GM18508 (cell line): ENCODE results near the gene PCDHB14.
"Not testable (repeated sequence)": the region's sequence is repeated elsewhere in the genome, so short reads cannot be mapped to it uniquely, and the experiment has no call there.

Experiments
- ATAC-seq: cut with Tn5 transposase; IDR thresholded peaks from one replicate; pipeline ENCODE4 v1.9.1; 2021; ENCODE audit warnings: moderate number of reproducible peaks; ENCODE audit not compliant: insufficient read depth, unreplicated experiment

The PCDHB14 gene

DNA sequence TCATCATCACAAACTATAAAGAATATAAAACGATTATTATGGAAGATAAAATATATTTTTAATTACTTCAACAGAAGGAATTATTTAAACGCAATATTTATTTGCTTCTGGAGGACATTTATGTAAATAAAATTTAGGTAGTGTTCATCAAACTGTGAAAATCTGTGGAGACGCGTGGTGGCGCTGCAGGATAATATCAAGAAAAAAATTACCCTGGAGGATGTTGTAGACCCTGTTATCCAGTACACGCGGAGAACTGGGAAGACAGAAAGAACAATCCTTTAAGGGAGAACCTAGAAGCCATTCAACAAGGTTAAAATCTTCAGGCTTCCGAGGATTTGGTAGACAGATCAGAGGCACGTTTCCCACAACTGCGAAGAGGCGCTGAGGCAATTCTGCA, 14.7 kb upstream of the PCDHB14 start, which contains the start of gene PCDHB12:
TSS of gene PCDHB12 (plus strand) at position 242 of the 400 bp plus-strand sequence. CDS start 189 bp downstream, outside the sequence.
- no peak for ATAC-seq

DNA sequence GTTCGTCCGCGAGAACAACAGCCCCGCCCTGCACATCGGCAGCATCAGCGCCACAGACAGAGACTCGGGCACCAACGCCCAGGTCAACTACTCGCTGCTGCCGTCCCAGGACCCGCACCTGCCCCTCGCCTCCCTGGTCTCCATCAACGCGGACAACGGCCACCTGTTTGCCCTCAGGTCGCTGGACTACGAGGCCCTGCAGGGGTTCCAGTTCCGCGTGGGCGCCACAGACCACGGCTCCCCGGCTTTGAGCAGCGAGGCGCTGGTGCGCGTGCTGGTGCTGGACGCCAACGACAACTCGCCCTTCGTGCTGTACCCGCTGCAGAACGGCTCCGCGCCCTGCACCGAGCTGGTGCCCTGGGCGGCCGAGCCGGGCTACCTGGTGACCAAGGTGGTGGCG, 12.9 kb upstream of the PCDHB14 start:
- not testable (repeated sequence) for ATAC-seq

DNA sequence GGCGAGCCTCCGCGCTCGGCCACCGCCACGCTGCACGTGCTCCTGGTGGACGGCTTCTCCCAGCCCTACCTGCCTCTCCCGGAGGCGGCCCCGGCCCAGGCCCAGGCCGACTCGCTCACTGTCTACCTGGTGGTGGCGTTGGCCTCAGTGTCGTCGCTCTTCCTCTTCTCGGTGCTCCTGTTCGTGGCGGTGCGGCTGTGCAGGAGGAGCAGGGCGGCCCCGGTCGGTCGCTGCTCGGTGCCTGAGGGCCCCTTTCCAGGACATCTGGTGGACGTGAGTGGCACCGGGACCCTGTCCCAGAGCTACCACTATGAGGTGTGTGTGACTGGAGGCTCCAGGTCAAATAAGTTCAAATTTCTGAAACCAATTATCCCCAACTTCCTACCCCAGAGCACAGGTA, 12.3 kb upstream of the PCDHB14 start:
- not testable (repeated sequence) for ATAC-seq

DNA sequence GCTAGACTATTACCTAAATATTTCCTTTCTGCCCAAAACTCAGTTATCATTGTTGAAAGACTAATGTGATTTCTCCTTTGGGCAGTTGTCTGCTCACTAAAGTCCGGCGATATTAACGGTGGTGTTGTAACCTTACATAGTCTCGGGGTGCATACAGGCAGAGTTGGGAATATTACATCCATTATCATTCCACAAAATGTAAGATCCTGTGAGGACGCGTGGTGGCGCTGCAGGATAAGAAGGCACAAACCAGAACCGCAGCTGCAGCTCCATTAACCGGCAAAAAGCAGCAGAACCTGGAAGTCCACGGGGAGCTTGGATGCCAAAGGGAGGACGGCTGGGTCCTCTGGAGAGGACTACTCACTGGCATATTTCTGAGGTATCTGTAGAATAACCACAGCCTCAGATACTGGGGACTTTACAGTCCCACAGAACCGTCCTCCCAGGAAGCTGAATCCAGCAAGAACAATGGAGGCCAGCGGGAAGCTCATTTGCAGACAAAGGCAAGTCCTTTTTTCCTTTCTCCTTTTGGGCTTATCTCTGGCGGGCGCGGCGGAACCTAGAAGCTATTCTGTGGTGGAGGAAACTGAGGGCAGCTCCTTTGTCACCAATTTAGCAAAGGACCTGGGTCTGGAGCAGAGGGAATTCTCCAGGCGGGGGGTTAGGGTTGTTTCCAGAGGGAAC, 9.3 kb upstream of the PCDHB14 start, which contains the start of gene PCDHB13:
TSS of gene PCDHB13 (plus strand) at position 264 of the 684 bp plus-strand sequence. CDS start at position 469, 205 bp downstream.
- not testable (repeated sequence) for ATAC-seq

DNA sequence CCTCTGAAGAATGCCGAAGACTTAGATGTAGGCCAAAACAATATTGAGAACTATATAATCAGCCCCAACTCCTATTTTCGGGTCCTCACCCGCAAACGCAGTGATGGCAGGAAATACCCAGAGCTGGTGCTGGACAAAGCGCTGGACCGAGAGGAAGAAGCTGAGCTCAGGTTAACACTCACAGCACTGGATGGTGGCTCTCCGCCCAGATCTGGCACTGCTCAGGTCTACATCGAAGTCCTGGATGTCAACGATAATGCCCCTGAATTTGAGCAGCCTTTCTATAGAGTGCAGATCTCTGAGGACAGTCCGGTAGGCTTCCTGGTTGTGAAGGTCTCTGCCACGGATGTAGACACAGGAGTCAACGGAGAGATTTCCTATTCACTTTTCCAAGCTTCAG, 8.6 kb upstream of the PCDHB14 start:
- not testable (repeated sequence) for ATAC-seq

DNA sequence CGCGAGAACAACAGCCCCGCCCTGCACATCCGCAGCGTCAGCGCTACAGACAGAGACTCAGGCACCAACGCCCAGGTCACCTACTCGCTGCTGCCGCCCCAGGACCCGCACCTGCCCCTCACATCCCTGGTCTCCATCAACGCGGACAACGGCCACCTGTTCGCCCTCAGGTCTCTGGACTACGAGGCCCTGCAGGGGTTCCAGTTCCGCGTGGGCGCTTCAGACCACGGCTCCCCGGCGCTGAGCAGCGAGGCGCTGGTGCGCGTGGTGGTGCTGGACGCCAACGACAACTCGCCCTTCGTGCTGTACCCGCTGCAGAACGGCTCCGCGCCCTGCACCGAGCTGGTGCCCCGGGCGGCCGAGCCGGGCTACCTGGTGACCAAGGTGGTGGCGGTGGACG, 7.6 kb upstream of the PCDHB14 start:
- ATAC-seq, result not testable (repeated sequence)

DNA sequence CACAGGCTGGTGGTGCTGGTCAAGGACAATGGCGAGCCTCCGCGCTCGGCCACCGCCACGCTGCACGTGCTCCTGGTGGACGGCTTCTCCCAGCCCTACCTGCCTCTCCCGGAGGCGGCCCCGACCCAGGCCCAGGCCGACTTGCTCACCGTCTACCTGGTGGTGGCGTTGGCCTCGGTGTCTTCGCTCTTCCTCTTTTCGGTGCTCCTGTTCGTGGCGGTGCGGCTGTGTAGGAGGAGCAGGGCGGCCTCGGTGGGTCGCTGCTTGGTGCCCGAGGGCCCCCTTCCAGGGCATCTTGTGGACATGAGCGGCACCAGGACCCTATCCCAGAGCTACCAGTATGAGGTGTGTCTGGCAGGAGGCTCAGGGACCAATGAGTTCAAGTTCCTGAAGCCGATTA, 7.1 kb upstream of the PCDHB14 start:
- not testable (repeated sequence) for ATAC-seq

DNA sequence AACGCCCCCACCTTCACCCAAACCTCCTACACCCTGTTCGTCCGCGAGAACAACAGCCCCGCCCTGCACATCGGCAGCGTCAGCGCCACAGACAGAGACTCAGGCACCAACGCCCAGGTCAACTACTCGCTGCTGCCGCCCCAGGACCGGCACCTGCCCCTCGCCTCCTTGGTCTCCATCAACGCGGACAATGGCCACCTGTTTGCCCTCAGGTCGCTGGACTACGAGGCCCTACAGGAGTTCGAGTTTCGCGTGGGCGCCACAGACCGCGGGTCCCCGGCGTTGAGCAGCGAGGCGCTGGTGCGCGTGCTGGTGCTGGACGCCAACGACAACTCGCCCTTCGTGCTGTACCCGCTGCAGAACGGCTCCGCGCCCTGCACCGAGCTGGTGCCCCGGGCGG, 1.7 kb downstream of the PCDHB14 start:
- ATAC-seq, result not testable (repeated sequence)

DNA sequence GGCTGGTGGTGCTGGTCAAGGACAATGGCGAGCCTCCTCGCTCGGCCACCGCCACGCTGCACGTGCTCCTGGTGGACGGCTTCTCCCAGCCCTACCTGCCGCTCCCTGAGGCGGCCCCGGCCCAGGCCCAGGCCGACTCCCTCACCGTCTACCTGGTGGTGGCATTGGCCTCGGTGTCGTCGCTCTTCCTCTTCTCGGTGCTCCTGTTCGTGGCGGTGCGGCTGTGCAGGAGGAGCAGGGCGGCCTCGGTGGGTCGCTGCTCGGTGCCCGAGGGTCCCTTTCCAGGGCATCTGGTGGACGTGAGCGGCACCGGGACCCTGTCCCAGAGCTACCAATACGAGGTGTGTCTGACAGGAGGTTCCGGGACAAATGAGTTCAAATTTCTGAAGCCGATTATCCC, 2.3 kb downstream of the PCDHB14 start:
- ATAC-seq, result not testable (repeated sequence)

DNA sequence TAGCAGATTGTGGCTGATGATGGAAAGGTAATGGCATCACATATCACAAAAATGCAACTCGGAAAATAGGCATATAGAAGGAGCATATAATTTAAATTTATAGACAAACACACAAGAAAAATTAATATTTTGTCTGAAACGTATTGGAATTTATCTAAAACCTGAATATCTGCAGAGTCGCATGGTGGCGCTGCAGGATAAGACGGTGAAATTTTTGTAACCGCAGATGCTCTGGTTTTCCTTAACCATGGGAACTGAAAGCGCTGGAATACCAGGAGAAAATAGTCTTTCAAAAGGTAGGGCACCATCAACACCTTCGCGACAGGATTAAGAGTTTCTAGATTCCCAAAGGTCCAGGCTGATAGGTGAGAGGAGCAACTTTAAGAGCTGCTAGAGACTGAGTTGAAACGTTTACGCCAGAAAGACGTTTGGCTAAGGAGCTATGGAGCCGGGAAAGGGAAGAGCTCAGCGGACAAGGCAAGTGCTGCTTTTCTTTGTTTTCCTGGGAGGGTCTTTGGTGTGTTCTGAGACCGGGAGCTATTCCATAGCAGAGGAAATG, 11.0 kb downstream of the PCDHB14 start:
- ATAC-seq, result no peak

DNA sequence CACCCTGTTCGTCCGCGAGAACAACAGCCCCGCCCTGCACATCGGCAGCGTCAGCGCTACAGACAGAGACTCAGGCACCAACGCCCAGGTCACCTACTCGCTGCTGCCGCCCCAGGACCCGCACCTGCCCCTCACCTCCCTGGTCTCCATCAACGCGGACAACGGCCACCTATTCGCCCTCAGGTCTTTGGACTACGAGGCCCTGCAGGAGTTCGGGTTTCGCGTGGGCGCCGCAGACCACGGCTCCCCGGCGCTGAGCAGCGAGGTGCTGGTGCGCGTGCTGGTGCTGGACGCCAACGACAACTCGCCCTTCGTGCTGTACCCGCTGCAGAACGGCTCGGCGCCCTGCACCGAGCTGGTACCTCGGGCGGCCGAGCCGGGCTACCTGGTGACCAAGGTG, 12.8 kb downstream of the PCDHB14 start:
- ATAC-seq, result not testable (repeated sequence)

DNA sequence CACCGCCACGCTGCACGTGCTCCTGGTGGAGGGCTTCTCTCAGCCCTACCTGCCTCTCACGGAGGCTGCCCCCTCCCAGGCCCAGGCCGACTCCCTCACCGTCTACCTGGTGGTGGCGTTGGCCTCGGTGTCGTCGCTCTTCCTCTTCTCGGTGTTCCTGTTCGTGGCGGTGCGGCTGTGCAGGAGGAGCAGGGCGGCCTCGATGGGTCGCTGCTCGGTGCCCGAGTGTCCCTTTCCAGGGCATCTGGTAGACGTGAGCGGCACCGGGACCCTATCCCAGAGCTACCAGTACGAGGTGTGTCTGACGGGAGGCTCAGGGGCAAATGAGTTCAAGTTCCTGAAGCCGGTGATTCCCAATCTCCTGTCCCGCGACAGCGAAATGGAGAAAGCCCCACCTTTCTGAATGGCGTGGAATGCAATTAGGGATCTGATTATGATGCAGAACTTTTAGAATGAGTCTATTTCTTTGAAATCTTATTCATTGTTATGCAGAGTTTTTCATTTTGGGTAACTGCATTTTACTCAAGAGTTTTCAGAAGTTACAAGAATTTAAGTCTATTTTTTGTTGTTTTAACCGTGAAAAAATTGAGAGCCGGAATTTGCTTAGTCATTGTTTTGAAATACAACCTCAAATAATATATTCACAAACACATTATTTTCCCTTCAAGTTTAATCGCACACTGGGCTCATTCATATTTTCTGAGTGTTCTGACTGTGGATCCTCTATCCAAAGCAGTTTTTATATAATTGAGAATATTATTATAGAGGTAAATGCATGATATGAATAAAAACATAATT, 13.6 kb downstream of the PCDHB14 start:
- no peak for ATAC-seq

DNA sequence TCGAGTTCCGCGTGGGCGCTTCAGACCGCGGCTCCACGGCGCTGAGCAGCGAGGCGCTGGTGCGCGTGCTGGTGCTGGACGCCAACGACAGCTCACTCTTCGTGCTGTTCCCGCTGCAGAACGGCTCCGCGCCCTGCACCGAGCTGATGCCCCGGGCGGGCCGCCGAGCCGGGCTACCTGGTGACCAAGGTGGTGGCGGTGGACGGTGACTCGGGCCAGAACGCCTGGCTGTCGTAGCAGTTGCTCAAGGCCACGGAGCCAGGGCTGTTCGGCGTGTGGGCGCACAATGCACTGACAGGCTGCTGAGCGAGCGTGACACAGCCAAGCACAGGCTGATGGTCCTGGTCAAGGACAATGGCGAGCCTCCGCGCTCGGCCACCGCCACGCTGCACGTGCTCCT, 18.4 kb downstream of the PCDHB14 start:
- ATAC-seq, result no peak

DNA sequence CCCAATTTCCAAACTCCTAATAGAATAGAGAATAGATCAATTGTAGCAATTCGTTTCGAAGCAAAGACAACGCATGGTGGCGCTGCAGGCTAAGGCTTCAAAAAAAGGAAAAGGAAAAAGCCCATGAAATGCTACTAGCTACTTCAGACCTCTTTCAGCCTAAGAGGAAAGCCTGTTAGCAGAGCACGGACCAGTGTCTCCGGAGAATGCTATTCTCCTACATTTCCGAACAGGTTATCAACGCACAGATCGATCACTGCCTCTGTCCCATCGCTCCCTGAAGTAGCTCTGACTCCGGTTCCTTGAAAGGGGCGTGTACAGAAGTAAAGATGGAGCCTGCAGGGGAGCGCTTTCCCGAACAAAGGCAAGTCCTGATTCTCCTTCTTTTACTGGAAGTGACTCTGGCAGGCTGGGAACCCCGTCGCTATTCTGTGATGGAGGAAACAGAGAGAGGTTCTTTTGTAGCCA, 22.1 kb downstream of the PCDHB14 start, which contains the start of gene PCDHB15:
TSS of gene PCDHB15 (plus strand) at position 146 of the 468 bp plus-strand sequence. CDS start at position 330, 184 bp downstream.
- ATAC-seq, result no peak

DNA sequence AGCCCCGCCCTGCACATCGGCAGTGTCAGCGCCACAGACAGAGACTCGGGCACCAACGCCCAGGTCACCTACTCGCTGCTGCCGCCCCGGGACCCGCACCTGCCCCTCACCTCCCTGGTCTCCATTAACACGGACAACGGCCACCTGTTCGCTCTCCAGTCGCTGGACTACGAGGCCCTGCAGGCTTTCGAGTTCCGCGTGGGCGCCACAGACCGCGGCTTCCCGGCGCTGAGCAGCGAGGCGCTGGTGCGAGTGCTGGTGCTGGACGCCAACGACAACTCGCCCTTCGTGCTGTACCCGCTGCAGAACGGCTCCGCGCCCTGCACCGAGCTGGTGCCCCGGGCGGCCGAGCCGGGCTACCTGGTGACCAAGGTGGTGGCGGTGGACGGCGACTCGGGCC, 23.8 kb downstream of the PCDHB14 start:
- not testable (repeated sequence) for ATAC-seq

DNA sequence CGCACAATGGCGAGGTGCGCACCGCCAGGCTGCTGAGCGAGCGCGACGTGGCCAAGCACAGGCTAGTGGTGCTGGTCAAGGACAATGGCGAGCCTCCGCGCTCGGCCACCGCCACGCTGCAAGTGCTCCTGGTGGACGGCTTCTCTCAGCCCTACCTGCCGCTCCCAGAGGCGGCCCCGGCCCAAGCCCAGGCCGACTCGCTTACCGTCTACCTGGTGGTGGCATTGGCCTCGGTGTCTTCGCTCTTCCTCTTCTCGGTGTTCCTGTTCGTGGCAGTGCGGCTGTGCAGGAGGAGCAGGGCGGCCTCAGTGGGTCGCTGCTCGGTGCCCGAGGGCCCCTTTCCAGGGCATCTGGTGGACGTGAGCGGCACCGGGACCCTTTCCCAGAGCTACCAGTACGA, 24.3 kb downstream of the PCDHB14 start:
- not testable (repeated sequence) for ATAC-seq

DNA sequence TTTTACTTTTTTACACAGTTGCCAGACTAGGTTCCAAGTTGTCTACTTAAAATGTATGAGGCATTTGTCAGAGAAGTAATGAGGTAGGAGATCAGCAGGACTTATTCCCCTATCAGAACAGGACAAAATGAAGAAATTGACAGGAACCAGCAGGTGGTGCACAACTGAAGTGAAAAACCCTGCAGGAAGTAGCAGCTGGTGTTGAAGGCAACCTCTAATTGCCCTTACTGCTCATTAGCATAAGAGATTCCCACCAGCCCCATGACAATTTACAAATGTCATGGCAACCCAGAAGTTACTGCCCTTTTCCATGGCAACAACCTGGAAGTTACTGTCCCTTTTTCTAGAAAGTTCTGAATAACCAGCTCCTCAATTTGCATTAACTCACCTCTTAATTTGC, 27.4 kb downstream of the PCDHB14 start:
- ATAC-seq, result no peak

DNA sequence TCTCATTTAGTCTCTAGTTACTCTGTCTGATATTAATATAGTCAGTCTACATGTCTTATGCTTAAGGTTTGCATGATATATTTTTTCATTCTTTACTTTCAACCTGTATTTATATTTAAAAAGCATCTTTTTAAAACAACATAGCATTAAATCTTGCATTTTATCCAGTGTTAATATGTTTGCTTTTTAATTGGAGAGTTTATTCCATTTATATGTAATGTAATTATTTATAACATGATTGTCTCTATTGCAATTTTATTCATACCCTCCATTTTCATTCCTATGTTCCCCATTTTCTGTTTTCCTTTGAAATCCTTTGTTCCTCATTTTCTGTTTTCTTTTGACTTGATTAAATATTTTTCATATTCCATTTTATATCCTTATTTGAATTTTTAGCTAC, 35.3 kb downstream of the PCDHB14 start:
- ATAC-seq, result no peak

DNA sequence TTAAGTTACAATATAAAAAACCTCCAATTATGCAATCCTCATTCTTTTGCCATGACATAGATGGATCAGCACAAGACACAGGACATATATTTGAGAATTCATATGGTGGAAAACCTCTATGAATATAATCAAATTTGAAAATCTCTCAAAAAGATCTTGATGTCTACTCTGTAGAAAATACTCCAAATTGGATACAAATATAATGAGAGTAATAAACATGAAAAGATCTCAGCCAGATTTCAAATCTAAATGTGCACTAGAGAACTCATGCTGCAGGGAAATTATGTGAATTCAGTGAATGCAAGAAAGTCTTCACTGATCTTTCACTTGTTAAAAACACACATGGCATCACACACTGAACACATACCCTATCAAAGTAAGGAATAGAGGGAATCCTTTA, 35.8 kb downstream of the PCDHB14 start:
- ATAC-seq, result no peak

DNA sequence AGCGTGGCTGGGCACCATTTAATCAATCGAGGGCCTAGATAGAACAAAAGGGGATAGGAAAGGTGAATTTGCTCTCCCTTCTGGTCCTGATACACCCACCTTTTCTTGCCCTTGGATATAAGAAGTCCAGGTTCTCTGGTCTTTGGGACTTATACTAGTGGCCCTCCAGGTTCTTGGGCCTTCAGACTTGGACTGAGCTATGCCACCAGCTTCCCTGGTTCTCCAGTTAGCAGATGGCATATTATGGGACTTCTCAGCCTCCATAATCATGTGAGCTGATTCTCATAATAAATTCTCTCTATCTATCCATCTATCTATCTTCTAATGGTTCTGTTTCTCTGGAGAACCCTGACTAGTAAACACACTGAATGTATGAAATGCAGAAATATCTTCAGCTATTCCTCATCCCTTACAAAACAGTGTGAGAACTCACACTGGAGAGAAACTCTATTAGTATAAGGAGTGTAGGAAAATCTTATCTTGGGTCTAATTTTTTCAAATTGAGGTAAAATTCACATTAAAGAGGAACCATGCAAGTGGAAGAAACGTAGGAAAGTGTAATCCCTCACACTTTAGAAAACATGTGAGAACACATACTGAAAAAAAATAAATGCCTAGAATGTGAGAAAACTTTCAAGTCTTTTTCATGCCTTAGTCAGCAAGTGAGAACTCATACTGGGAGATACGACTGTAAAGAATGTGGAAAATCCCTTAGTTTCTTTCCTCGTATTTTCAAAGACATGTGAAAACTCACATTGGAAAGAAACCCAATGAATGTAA, 37.5 kb downstream of the PCDHB14 start:
- no peak for ATAC-seq
